HepG2 (cell line): Measurements from ENCODE around the gene FNDC3B. TPM values are rescaled to one million over a fixed set of nuclear protein-coding genes. Genes with fewer than 3 reads are reported as not detected.

ENCODE experiments used
- ADNP ChIP-seq: sonication (generic); formaldehyde crosslinking; IDR thresholded peaks from 2 replicates; pipeline ENCODE4 v1.4.0; 2020; ENCODE audit warnings: missing genetic modification reagents
- CHCHD3 ChIP-seq: sonication (generic); formaldehyde crosslinking; IDR thresholded peaks from 2 replicates; pipeline ENCODE4 v1.8.0; 2022; ENCODE audit warnings: mild to moderate bottlenecking, missing genetic modification reagents, moderate library complexity
- DPF2 ChIP-seq: sonication (generic); formaldehyde crosslinking; IDR thresholded peaks from 2 replicates; pipeline ENCODE4 v1.4.0; 2020; ENCODE audit warnings: mild to moderate bottlenecking, low read depth, missing genetic modification reagents, borderline replicate concordance
- FOXK2 ChIP-seq: fragments of 450-650 bp; IDR thresholded peaks from 2 replicates; pipeline ENCODE4 v1.6.1; 2016
- FOXO1 ChIP-seq: sonication (generic); formaldehyde crosslinking; IDR thresholded peaks from 2 replicates; pipeline ENCODE4 v1.4.0; 2020; ENCODE audit warnings: missing genetic modification reagents
- KDM5A ChIP-seq: fragments of 200-600 bp; sonication (generic); IDR thresholded peaks from 2 replicates; pipeline ENCODE4 v1.7.0; 2018; ENCODE audit warnings: antibody characterized with exemption, mild to moderate bottlenecking, low read length, borderline replicate concordance
- MAF1 ChIP-seq: sonication (generic); formaldehyde crosslinking; IDR thresholded peaks from 2 replicates; pipeline ENCODE4 v1.5.0; 2020; ENCODE audit warnings: missing genetic modification reagents, borderline replicate concordance
- RCOR2 ChIP-seq: IDR thresholded peaks from 2 replicates; pipeline ENCODE4 v1.6.1; 2016; ENCODE audit warnings: missing biosample characterization, missing genetic modification reagents
- TAF1 ChIP-seq: sonication (generic); formaldehyde crosslinking; IDR thresholded peaks from 2 replicates; pipeline ENCODE4 v1.4.0; 2020; ENCODE audit warnings: missing genetic modification reagents
- TRIM24 ChIP-seq: sonication (generic); formaldehyde crosslinking; IDR thresholded peaks from 2 replicates; pipeline ENCODE4 v1.8.0; 2022; ENCODE audit warnings: mild to moderate bottlenecking, missing genetic modification reagents
- ZKSCAN8 ChIP-seq: IDR thresholded peaks from 2 replicates; pipeline ENCODE4 v1.6.1; 2016; ENCODE audit warnings: borderline replicate concordance, missing genetic modification reagents, missing compliant biosample characterization
- ZMAT3 ChIP-seq: sonication (generic); formaldehyde crosslinking; conservative IDR thresholded peaks from 2 replicates; pipeline ENCODE4 v1.7.0; 2021; ENCODE audit warnings: missing genetic modification reagents
- ZNF260 ChIP-seq: sonication (generic); formaldehyde crosslinking; IDR thresholded peaks from 2 replicates; pipeline ENCODE4 v1.4.0; 2020; ENCODE audit warnings: missing genetic modification reagents, low read depth, mild to moderate bottlenecking, borderline replicate concordance
- ZNF329 ChIP-seq: sonication (generic); formaldehyde crosslinking; IDR thresholded peaks from 2 replicates; pipeline ENCODE4 v1.9.0; 2021; ENCODE audit warnings: low read depth, mild to moderate bottlenecking, missing genetic modification reagents
- ZNF44 ChIP-seq: sonication (generic); formaldehyde crosslinking; IDR thresholded peaks from 2 replicates; pipeline ENCODE4 v1.5.1; 2020; ENCODE audit warnings: mild to moderate bottlenecking, missing genetic modification reagents
- ZNF569 ChIP-seq: sonication (generic); formaldehyde crosslinking; IDR thresholded peaks from 2 replicates; pipeline ENCODE4 v1.5.0; 2020; ENCODE audit warnings: mild to moderate bottlenecking, missing genetic modification reagents, moderate library complexity, borderline replicate concordance
- ZNF724P ChIP-seq: sonication (generic); formaldehyde crosslinking; IDR thresholded peaks from 2 replicates; pipeline ENCODE4 v1.8.0; 2022; ENCODE audit warnings: missing genetic modification reagents, borderline replicate concordance
- ZNF841 ChIP-seq: sonication (generic); formaldehyde crosslinking; IDR thresholded peaks from 2 replicates; pipeline ENCODE4 v1.8.1; 2023; ENCODE audit warnings: missing genetic modification reagents, borderline replicate concordance
- ZNF878 ChIP-seq: sonication (generic); formaldehyde crosslinking; IDR thresholded peaks from 2 replicates; pipeline ENCODE4 v1.8.1; 2023; ENCODE audit warnings: mild to moderate bottlenecking, missing genetic modification reagents, moderate library complexity
- polyA plus RNA-seq, 8 experiments: library from polyadenylated mRNA; depleted of rRNA in 3 of 8; stranded (reverse) in 7 of 8; unstranded in 1 of 8; fragments of >200 nt; fragmentation: Illumina TruSeq in 4 of 8; extraction: Trizol in 4 of 8; gene quantifications; 2 replicates each; pipeline versions ENCODE4 v1.2.1 to v1.2.3, GENCODE V29; 2011 to 2016; ENCODE audit warnings: low read depth in 4 of 8, missing spikeins in 1 of 8, mixed read lengths in 1 of 8; ENCODE audit not compliant: insufficient read depth in 1 of 8
- total RNA-seq, 5 experiments: library from RNA; depleted of rRNA; stranded (reverse); fragments of >200 nt; fragmentation: Illumina TruSeq; extraction: Trizol; gene quantifications; 2 replicates each; pipeline ENCODE4 v1.2.3, GENCODE V29; 2016; ENCODE audit warnings: low read depth in 1 of 5
- TF ChIP-seq, protein P1 (sequence below): sonication (generic); formaldehyde crosslinking; IDR thresholded peaks from 2 replicates; pipeline ENCODE4 v1.4.0; 2020; ENCODE audit warnings: missing genetic modification reagents, low read depth, mild to moderate bottlenecking, borderline replicate concordance
- TF ChIP-seq, protein P2 (sequence below): sonication (generic); formaldehyde crosslinking; IDR thresholded peaks from 2 replicates; pipeline ENCODE4 v1.8.0; 2022; ENCODE audit warnings: missing genetic modification reagents, low read depth, mild to moderate bottlenecking, borderline replicate concordance
- TF ChIP-seq, protein P3 (sequence below): sonication (generic); formaldehyde crosslinking; IDR thresholded peaks from 2 replicates; pipeline ENCODE4 v1.4.0; 2020; ENCODE audit warnings: mild to moderate bottlenecking, missing genetic modification reagents
- TF ChIP-seq, protein P4 (sequence below): IDR thresholded peaks from 2 replicates; pipeline ENCODE4 v1.4.0; 2020; ENCODE audit warnings: mild to moderate bottlenecking, missing genetic modification reagents

FNDC3B gene
- total and polyA plus RNA-seq, 2 of the 13 experiments (the other 11 are each of a cell fraction or from before 2014, with no cell fraction given), result 74.8 to 103 TPM

- TF ChIP-seq, protein P1, sequence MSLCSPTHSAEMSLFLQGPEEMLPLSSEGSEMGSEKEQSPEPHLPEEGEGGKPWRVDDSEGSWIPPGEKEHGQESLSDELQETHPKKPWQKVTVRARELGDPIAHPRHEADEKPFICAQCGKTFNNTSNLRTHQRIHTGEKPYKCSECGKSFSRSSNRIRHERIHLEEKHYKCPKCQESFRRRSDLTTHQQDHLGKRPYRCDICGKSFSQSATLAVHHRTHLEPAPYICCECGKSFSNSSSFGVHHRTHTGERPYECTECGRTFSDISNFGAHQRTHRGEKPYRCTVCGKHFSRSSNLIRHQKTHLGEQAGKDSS, result no peak
- no peak for TF ChIP-seq TRIM24 (CRISPR knock-in tag)
- TF ChIP-seq ZNF878 (CRISPR knock-in tag), result no peak
- no peak for TF ChIP-seq TAF1 (CRISPR knock-in tag)
- TF ChIP-seq ZMAT3 (CRISPR knock-in tag), result no peak
- TF ChIP-seq, protein P2, sequence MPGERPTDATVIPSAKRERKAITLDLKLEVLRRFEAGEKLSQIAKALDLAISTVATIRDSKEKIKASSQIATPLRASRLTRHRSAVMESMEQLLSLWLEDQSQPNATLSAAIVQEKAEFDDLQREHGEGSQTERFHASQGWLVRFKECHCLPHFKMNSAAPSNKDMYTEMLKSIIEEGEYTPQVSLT (CRISPR knock-in tag), result no peak
- TF ChIP-seq ZNF329 (CRISPR knock-in tag), result no peak
- TF ChIP-seq ZNF724P, result no peak
- no peak for TF ChIP-seq ZNF260 (CRISPR knock-in tag)
- TF ChIP-seq, protein P3, sequence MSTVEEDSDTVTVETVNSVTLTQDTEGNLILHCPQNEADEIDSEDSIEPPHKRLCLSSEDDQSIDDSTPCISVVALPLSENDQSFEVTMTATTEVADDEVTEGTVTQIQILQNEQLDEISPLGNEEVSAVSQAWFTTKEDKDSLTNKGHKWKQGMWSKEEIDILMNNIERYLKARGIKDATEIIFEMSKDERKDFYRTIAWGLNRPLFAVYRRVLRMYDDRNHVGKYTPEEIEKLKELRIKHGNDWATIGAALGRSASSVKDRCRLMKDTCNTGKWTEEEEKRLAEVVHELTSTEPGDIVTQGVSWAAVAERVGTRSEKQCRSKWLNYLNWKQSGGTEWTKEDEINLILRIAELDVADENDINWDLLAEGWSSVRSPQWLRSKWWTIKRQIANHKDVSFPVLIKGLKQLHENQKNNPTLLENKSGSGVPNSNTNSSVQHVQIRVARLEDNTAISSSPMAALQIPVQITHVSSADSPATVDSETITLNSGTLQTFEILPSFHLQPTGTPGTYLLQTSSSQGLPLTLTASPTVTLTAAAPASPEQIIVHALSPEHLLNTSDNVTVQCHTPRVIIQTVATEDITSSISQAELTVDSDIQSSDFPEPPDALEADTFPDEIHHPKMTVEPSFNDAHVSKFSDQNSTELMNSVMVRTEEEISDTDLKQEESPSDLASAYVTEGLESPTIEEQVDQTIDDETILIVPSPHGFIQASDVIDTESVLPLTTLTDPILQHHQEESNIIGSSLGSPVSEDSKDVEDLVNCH (CRISPR knock-in tag), result no peak
- 0 out of 2 replicates have a peak, but pooled peaks have one; percentile 54 for TF ChIP-seq ZNF44 (CRISPR knock-in tag)
- TF ChIP-seq DPF2, result peak; percentile 78
- no peak for TF ChIP-seq FOXK2
- TF ChIP-seq ZNF569 (CRISPR knock-in tag), result peak; percentile 75; the same call in 1 of the 2 replicates
- TF ChIP-seq, protein P4, sequence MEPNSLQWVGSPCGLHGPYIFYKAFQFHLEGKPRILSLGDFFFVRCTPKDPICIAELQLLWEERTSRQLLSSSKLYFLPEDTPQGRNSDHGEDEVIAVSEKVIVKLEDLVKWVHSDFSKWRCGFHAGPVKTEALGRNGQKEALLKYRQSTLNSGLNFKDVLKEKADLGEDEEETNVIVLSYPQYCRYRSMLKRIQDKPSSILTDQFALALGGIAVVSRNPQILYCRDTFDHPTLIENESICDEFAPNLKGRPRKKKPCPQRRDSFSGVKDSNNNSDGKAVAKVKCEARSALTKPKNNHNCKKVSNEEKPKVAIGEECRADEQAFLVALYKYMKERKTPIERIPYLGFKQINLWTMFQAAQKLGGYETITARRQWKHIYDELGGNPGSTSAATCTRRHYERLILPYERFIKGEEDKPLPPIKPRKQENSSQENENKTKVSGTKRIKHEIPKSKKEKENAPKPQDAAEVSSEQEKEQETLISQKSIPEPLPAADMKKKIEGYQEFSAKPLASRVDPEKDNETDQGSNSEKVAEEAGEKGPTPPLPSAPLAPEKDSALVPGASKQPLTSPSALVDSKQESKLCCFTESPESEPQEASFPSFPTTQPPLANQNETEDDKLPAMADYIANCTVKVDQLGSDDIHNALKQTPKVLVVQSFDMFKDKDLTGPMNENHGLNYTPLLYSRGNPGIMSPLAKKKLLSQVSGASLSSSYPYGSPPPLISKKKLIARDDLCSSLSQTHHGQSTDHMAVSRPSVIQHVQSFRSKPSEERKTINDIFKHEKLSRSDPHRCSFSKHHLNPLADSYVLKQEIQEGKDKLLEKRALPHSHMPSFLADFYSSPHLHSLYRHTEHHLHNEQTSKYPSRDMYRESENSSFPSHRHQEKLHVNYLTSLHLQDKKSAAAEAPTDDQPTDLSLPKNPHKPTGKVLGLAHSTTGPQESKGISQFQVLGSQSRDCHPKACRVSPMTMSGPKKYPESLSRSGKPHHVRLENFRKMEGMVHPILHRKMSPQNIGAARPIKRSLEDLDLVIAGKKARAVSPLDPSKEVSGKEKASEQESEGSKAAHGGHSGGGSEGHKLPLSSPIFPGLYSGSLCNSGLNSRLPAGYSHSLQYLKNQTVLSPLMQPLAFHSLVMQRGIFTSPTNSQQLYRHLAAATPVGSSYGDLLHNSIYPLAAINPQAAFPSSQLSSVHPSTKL (CRISPR knock-in tag), result peak; percentile 95
- TF ChIP-seq FOXO1, result peak; percentile 81; the same call in 1 of the 2 replicates
- no peak; the same call in 1 of the 2 replicates for TF ChIP-seq KDM5A
- no peak for TF ChIP-seq CHCHD3 (CRISPR knock-in tag)
- no peak for TF ChIP-seq ADNP
- TF ChIP-seq MAF1, result no peak
- peak; percentile 76 for TF ChIP-seq ZKSCAN8 (CRISPR knock-in tag)
- TF ChIP-seq ZNF841 (CRISPR knock-in tag), result no peak
- TF ChIP-seq RCOR2, result peak; percentile 68; the same call in 1 of the 2 replicates
Observed at GRCh38 chr3:172203522-172204258, 164.3 kb downstream of the FNDC3B start (continued).
